ENCODE results near the gene CLMN. TPM values are rescaled to one million over a fixed set of nuclear protein-coding genes. Genes with fewer than 3 reads are reported as not detected.

Gene CLMN
- total and polyA plus RNA-seq, 7 experiments from 2014 or later, result 0.43 to 6.8 (median 0.70) TPM

- ATAC-seq (no peak), DNase-seq (no peak)
- Mint-ChIP-seq H3K9me3 (peaks cover 0 to 4% (median 0%) of the 10 kb centered on the region in 11 donors), H3K27ac (no peak overlapping the region), H3K36me3 (peaks cover 0 to 2% (median 0%) of the 10 kb centered on the region in 5 donors), H3K4me1 (peaks cover 10 to 28% (median 17%) of the 10 kb centered on the region in 7 donors), H3K27me3 (peaks cover 0 to 4% (median 0%) of the 10 kb centered on the region in 5 donors), H3K4me3 (peak overlapping the region in 5 of 10 donors; percentile 6 to 55 (median 29))
- H3K27ac ChIP-seq (ENCODE audit: low read depth, low read length), result no peak overlapping the region
- no peak overlapping the region for H3K4me3 ChIP-seq (ENCODE audit: low read length)
- H3K27me3 ChIP-seq (ENCODE audit: control insufficient read depth in 2 of 2, insufficient read depth in 2 of 2, low read length in 2 of 2), result no peaks in the 10 kb centered on the region
- intact Hi-C loops (cut with micrococcal nuclease), result no loop called here
- no peaks in the 10 kb centered on the region for H3K9me3 ChIP-seq (ENCODE audit: control insufficient read depth in 2 of 3, low read length in 3 of 3)
- H3K36me3 ChIP-seq (ENCODE audit: control insufficient read depth in 2 of 3, insufficient read depth in 3 of 3, low read length in 3 of 3), result no peaks in the 10 kb centered on the region
- POLR2A ChIA-PET, result no interaction called here
- CTCF ChIA-PET, result no interaction called here
- peaks cover 0 to 3% of the 10 kb centered on the region in 2 donors for H3K4me1 ChIP-seq (ENCODE audit: control insufficient read depth in 2 of 2, insufficient read depth in 2 of 2, low read length in 2 of 2)
Measured at GRCh38 chr14:95267306-95267705, 52.4 kb downstream of the CLMN start.

GRCh38 chr14:95265106-95266094 lies 54.3 kb downstream of the CLMN start:
- CTCF ChIA-PET, result no interaction called here
- Histone ChIP-seq H3K27me3 (ENCODE audit: control insufficient read depth in 2 of 2, insufficient read depth in 2 of 2, low read length in 2 of 2) (no peaks in the 10 kb centered on the region), H3K4me1 (ENCODE audit: control insufficient read depth in 2 of 2, insufficient read depth in 2 of 2, low read length in 2 of 2) (peaks cover 0 to 3% of the 10 kb centered on the region in 2 donors), H3K9me3 (ENCODE audit: control insufficient read depth in 2 of 3, low read length in 3 of 3) (no peaks in the 10 kb centered on the region), H3K27ac (ENCODE audit: low read depth, low read length) (no peak overlapping the region), H3K36me3 (ENCODE audit: control insufficient read depth in 2 of 3, insufficient read depth in 3 of 3, low read length in 3 of 3) (no peaks in the 10 kb centered on the region), H3K4me3 (ENCODE audit: low read length) (no peak overlapping the region)
- Mint-ChIP-seq H3K9me3 (peaks cover 0 to 4% (median 0%) of the 10 kb centered on the region in 11 donors), H3K4me3 (peak overlapping the region in 1 of 10 donors; percentile 70), H3K36me3 (peaks cover 0 to 2% (median 0%) of the 10 kb centered on the region in 5 donors), H3K27me3 (peaks cover 0 to 4% (median 0%) of the 10 kb centered on the region in 5 donors), H3K27ac (peak overlapping the region in 3 of 9 donors; percentile 19 to 63 (median 56)), H3K4me1 (peaks cover 10 to 28% (median 17%) of the 10 kb centered on the region in 7 donors)
- ATAC-seq (peak; percentile 78), DNase-seq (peak in 1 of 9 donors; percentile 38)
- intact Hi-C loops (cut with micrococcal nuclease), result no loop called here
- POLR2A ChIA-PET, result no interaction called here

GRCh38 chr14:95264271-95264973 lies 55.3 kb downstream of the CLMN start:
- ATAC-seq, result no peak
- DNase-seq, result no peak
- intact Hi-C loops (cut with micrococcal nuclease), result no loop called here
- Histone ChIP-seq H3K36me3 (ENCODE audit: control insufficient read depth in 2 of 3, insufficient read depth in 3 of 3, low read length in 3 of 3) (no peaks in the 10 kb centered on the region), H3K27me3 (ENCODE audit: control insufficient read depth in 2 of 2, insufficient read depth in 2 of 2, low read length in 2 of 2) (no peaks in the 10 kb centered on the region), H3K4me3 (ENCODE audit: low read length) (no peak overlapping the region), H3K9me3 (ENCODE audit: control insufficient read depth in 2 of 3, low read length in 3 of 3) (no peaks in the 10 kb centered on the region), H3K27ac (ENCODE audit: low read depth, low read length) (no peak overlapping the region), H3K4me1 (ENCODE audit: control insufficient read depth in 2 of 2, insufficient read depth in 2 of 2, low read length in 2 of 2) (peaks cover 0 to 3% of the 10 kb centered on the region in 2 donors)
- Mint-ChIP-seq H3K9me3 (peaks cover 0 to 4% (median 0%) of the 10 kb centered on the region in 11 donors), H3K4me1 (peaks cover 10 to 28% (median 17%) of the 10 kb centered on the region in 7 donors), H3K4me3 (no peak overlapping the region), H3K27ac (no peak overlapping the region), H3K36me3 (peaks cover 0 to 2% (median 0%) of the 10 kb centered on the region in 5 donors), H3K27me3 (peaks cover 0 to 4% (median 0%) of the 10 kb centered on the region in 5 donors)
- ChIA-PET POLR2A (no interaction called here), CTCF (no interaction called here)

- ATAC-seq (no peak), DNase-seq (no peak)
- Mint-ChIP-seq H3K27me3 (peaks cover 0 to 4% (median 0%) of the 10 kb centered on the region in 5 donors), H3K9me3 (peaks cover 0 to 4% (median 0%) of the 10 kb centered on the region in 11 donors), H3K27ac (no peak overlapping the region), H3K4me3 (no peak overlapping the region), H3K36me3 (peaks cover 0 to 2% (median 0%) of the 10 kb centered on the region in 5 donors), H3K4me1 (peaks cover 10 to 28% (median 17%) of the 10 kb centered on the region in 7 donors)
- intact Hi-C loops (cut with micrococcal nuclease), result no loop called here
- Histone ChIP-seq H3K36me3 (ENCODE audit: control insufficient read depth in 2 of 3, insufficient read depth in 3 of 3, low read length in 3 of 3) (no peaks in the 10 kb centered on the region), H3K4me3 (ENCODE audit: low read length) (no peak overlapping the region), H3K27me3 (ENCODE audit: control insufficient read depth in 2 of 2, insufficient read depth in 2 of 2, low read length in 2 of 2) (no peaks in the 10 kb centered on the region), H3K9me3 (ENCODE audit: control insufficient read depth in 2 of 3, low read length in 3 of 3) (no peaks in the 10 kb centered on the region), H3K27ac (ENCODE audit: low read depth, low read length) (no peak overlapping the region), H3K4me1 (ENCODE audit: control insufficient read depth in 2 of 2, insufficient read depth in 2 of 2, low read length in 2 of 2) (peaks cover 0 to 3% of the 10 kb centered on the region in 2 donors)
- ChIA-PET POLR2A (no interaction called here), CTCF (no interaction called here)
Measured at GRCh38 chr14:95263527-95264231, 56.0 kb downstream of the CLMN start.

- CTCF ChIA-PET, result no interaction called here
- Histone ChIP-seq H3K36me3 (ENCODE audit: control insufficient read depth in 2 of 3, insufficient read depth in 3 of 3, low read length in 3 of 3) (no peaks in the 10 kb centered on the region), H3K27me3 (ENCODE audit: control insufficient read depth in 2 of 2, insufficient read depth in 2 of 2, low read length in 2 of 2) (no peaks in the 10 kb centered on the region), H3K9me3 (ENCODE audit: control insufficient read depth in 2 of 3, low read length in 3 of 3) (no peaks in the 10 kb centered on the region), H3K4me1 (ENCODE audit: control insufficient read depth in 2 of 2, insufficient read depth in 2 of 2, low read length in 2 of 2) (peaks cover 0 to 3% of the 10 kb centered on the region in 2 donors), H3K4me3 (ENCODE audit: low read length) (no peak overlapping the region), H3K27ac (ENCODE audit: low read depth, low read length) (no peak overlapping the region)
- intact Hi-C loops (cut with micrococcal nuclease), result no loop called here
- POLR2A ChIA-PET, result no interaction called here
- no peak overlapping the region for H3K27ac Mint-ChIP-seq
- ATAC-seq (no peak), DNase-seq (no peak)
- H3K4me1 Mint-ChIP-seq, result peaks cover 6 to 22% (median 16%) of the 10 kb centered on the region in 7 donors
- no peak overlapping the region for H3K4me3 Mint-ChIP-seq
- H3K27me3 Mint-ChIP-seq, result peaks cover 0 to 2% (median 0%) of the 10 kb centered on the region in 5 donors
- peaks cover 0 to 4% (median 0%) of the 10 kb centered on the region in 11 donors for H3K9me3 Mint-ChIP-seq
- H3K36me3 Mint-ChIP-seq, result no peaks in the 10 kb centered on the region
Measured at GRCh38 chr14:95262511-95262891, 57.2 kb downstream of the CLMN start.
